MCF 10A (cell line): ENCODE results near the gene PPP1R3G. TPM values are rescaled to one million over a fixed set of nuclear protein-coding genes. Genes with fewer than 3 reads are reported as not detected.

Experiments used
- BruUV-seq: library from RNA; stranded (reverse); fragments of 400-500 nt; replicated peaks from 2 replicates; lab custom pipeline; 2021; lab: Mats Ljungman, UMichigan
- CTCF ChIA-PET: fragments of 300-600 bp; sonication (Branson Sonifier 250); formaldehyde crosslinking; extraction: SDS; loops from one replicate; lab custom pipeline; 2021; ENCODE audit warnings: antibody characterized with exemption, inconsistent platforms; lab: Yijun Ruan, JAX
- POLR2A ChIA-PET: fragments of 300-600, 350-650 bp; sonication (Branson Sonifier 250); formaldehyde crosslinking; extraction: SDS; loops from one replicate; lab custom pipeline; 2020; ENCODE audit warnings: antibody characterized with exemption, inconsistent platforms; lab: Yijun Ruan, JAX
- DNase-seq: peaks from one replicate; pipeline ENCODE4 v3.0.0-alpha.2; 2018; ENCODE audit not compliant: unreplicated experiment
- H3K27ac Mint-ChIP-seq: one replicate; pipeline ENCODE4 v1.8.0; 2022; ENCODE audit warnings: mild to moderate bottlenecking, low read depth, mixed read lengths; ENCODE audit not compliant: unreplicated experiment
- H3K27me3 Mint-ChIP-seq: one replicate; pipeline ENCODE4 v1.8.0; 2022; ENCODE audit warnings: mixed read lengths; ENCODE audit not compliant: insufficient read depth, unreplicated experiment
- H3K36me3 Mint-ChIP-seq: one replicate; pipeline ENCODE4 v1.8.0; 2022; ENCODE audit warnings: mild to moderate bottlenecking, moderate library complexity, mixed read lengths; ENCODE audit not compliant: insufficient read depth, unreplicated experiment
- H3K4me1 Mint-ChIP-seq: one replicate; pipeline ENCODE4 v1.8.0; 2022; ENCODE audit warnings: mixed read lengths; ENCODE audit not compliant: insufficient read depth, unreplicated experiment
- H3K4me3 Mint-ChIP-seq: one replicate; pipeline ENCODE4 v1.8.0; 2022; ENCODE audit warnings: mild to moderate bottlenecking, moderate library complexity, mixed read lengths; ENCODE audit not compliant: unreplicated experiment
- H3K9me3 Mint-ChIP-seq: one replicate; pipeline ENCODE4 v1.8.0; 2022; ENCODE audit warnings: mixed read lengths; ENCODE audit not compliant: unreplicated experiment
- CTCF ChIP-seq: fragments of 200-600 bp; IDR thresholded peaks from one replicate; pipeline ENCODE4 v1.8.0; 2022; ENCODE audit warnings: antibody characterized with exemption, mild to moderate bottlenecking; ENCODE audit not compliant: unreplicated experiment
- intact Hi-C: fragments of 100-400 bp; cut with micrococcal nuclease; formaldehyde crosslinking; loops from 2 replicates; pipeline ENCODE4 v1.14.1; 2022
- total RNA-seq: library from RNA; stranded (reverse); gene quantifications from 2 replicates; pipeline ENCODE4 v1.2.3, GENCODE V29; 2022

Gene PPP1R3G
- total RNA-seq, 1 experiment from 2014 or later = 0.07 TPM

DNA sequence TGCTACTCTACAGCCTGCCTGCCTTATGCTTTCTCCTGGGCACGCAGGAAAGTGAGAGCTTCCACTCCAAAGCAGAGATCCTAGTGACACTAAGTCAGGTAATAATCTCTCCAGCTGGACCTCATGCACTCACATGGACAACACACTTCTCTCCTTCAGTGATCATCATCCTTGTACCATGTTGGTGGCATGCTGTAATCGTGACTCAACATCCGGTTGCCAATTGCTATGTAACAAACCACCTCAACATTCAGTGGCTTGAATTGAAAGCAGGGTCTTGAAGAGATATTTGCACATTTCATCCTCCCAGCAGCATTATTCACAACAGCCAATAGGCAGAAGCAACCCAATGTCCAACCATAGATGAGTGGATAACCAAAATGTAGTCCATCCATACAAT is 40.3 kb upstream of the PPP1R3G start:
- H3K9me3 Mint-ChIP-seq = peaks cover 8% of the 10 kb centered on the region
- BruUV-seq = no TSS peak
- CTCF ChIA-PET = interaction anchor here (0.6 kb wide), 1 partner anchor 259 kb away, joined by 3 read pairs; no protein-coding TSS in a partner anchor
- H3K27me3 Mint-ChIP-seq = no peaks in the 10 kb centered on the region
- H3K36me3 Mint-ChIP-seq = no peaks in the 10 kb centered on the region
- no peaks in the 10 kb centered on the region for H3K4me1 Mint-ChIP-seq
- POLR2A ChIA-PET = no interaction called here
- H3K27ac Mint-ChIP-seq = no peak overlapping the region
- no peak for TF ChIP-seq CTCF
- no peak for DNase-seq
- no peak overlapping the region for H3K4me3 Mint-ChIP-seq
- intact Hi-C loops = no loop called here

DNA sequence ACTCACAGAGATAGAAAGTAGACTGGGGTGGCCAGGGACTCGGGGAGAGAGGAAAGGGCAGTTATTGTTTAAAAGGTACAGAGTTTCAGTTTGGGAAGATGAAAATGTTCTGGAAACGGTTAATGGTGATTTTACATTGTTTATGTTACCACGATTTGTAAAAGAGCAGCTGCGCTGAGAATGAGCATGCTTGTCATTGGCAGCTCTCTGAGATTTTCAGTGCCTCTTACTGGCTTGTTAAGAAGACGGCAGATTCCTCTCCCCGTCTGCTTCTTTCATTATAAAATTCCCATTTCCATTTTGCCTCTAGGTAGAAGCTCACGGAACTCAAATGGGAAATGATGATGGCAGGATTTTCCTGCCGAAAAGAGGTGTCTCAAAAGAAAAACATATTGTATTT is 39.7 kb upstream of the PPP1R3G start:
- no peak for DNase-seq
- peaks cover 9% of the 10 kb centered on the region for H3K9me3 Mint-ChIP-seq
- H3K27me3 Mint-ChIP-seq = no peaks in the 10 kb centered on the region
- H3K4me1 Mint-ChIP-seq = no peaks in the 10 kb centered on the region
- H3K36me3 Mint-ChIP-seq = no peaks in the 10 kb centered on the region
- intact Hi-C loops = no loop called here
- no peak overlapping the region for H3K4me3 Mint-ChIP-seq
- POLR2A ChIA-PET = no interaction called here
- BruUV-seq = no TSS peak
- no peak overlapping the region for H3K27ac Mint-ChIP-seq
- TF ChIP-seq CTCF = no peak
- CTCF ChIA-PET = interaction anchor here (0.6 kb wide), 1 partner anchor 259 kb away, joined by 3 read pairs; no protein-coding TSS in a partner anchor

DNA sequence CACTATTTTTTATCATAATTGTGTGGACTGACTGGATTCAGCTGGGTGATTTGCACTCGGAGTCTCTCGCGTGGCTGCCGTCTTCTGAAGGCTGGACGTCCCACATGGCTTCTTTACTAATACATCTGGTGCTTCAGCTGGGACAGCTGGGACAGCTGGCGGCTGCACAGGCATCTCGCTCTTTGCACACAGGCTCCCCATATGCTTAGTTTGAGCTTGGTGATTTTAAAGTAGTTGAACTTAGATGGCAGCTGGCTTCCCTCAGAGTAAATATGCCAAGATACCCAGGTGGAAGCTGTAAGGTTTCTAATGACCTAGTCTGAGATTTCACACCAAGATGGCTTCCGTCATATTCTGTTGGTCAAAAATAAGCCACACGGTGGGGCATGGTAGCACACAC is 38.7 kb upstream of the PPP1R3G start:
- no TSS peak for BruUV-seq
- no peaks in the 10 kb centered on the region for H3K4me1 Mint-ChIP-seq
- POLR2A ChIA-PET = interaction anchor here (0.8 kb wide), 1 partner anchor 10 kb away, joined by 3 read pairs; no protein-coding TSS in a partner anchor
- peaks cover 19% of the 10 kb centered on the region for H3K9me3 Mint-ChIP-seq
- CTCF ChIA-PET = interaction anchor here (0.6 kb wide), 1 partner anchor 767 kb away, joined by 3 read pairs; no protein-coding TSS in a partner anchor
- no peaks in the 10 kb centered on the region for H3K27me3 Mint-ChIP-seq
- intact Hi-C loops = no loop called here
- H3K4me3 Mint-ChIP-seq = no peak overlapping the region
- DNase-seq = no peak
- no peaks in the 10 kb centered on the region for H3K36me3 Mint-ChIP-seq
- no peak for TF ChIP-seq CTCF
- no peak overlapping the region for H3K27ac Mint-ChIP-seq

DNA sequence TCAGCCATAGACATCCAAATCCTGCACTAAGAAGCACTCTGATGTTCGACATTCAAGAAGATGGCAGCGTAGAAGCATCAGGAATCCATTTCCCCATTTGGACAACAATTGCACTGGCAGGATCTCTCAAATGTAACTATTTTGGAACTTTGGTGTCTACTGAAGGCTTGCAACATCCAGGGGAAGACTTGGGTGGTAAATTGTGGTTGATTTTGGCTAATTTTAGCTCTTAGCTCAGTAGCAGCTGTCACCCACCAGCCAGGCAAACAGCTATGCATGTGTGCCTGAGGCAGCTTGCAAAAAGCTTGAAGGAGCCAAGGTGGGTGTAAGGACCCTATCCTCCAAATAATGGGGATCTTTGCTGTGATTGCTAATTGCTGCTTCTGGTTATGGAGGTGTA is 35.1 kb upstream of the PPP1R3G start:
- no peak for DNase-seq
- no peak overlapping the region for H3K27ac Mint-ChIP-seq
- peaks cover 23% of the 10 kb centered on the region for H3K9me3 Mint-ChIP-seq
- CTCF ChIA-PET = no interaction called here
- intact Hi-C loops = loop anchor here (10.0 kb wide), 1 partner anchor 325 kb away; no protein-coding TSS in a partner anchor
- no peaks in the 10 kb centered on the region for H3K27me3 Mint-ChIP-seq
- H3K4me3 Mint-ChIP-seq = no peak overlapping the region
- TF ChIP-seq CTCF = no peak
- no peaks in the 10 kb centered on the region for H3K36me3 Mint-ChIP-seq
- POLR2A ChIA-PET = interaction anchor here (0.6 kb wide), 1 partner anchor 9 kb away, joined by 3 read pairs; no protein-coding TSS in a partner anchor
- H3K4me1 Mint-ChIP-seq = peaks cover 6% of the 10 kb centered on the region
- BruUV-seq = no TSS peak
